HG02642 (cell line): Measurements from ENCODE around the gene TBC1D9.

ENCODE experiments used
- ATAC-seq: cut with Tn5 transposase; IDR thresholded peaks from one replicate; pipeline ENCODE4 v1.9.1; 2021; ENCODE audit warnings: mild to moderate bottlenecking; ENCODE audit not compliant: unreplicated experiment, poor library complexity

TBC1D9 gene

GRCh38 chr4:140661550-140661949 is 94.6 kb downstream of the TBC1D9 start:
- no peak for ATAC-seq

GRCh38 chr4:140659943-140660700 is 96.1 kb downstream of the TBC1D9 start:
- ATAC-seq: no peak

GRCh38 chr4:140654495-140654814 is 101.7 kb downstream of the TBC1D9 start:
- ATAC-seq: no peak

GRCh38 chr4:140653718-140654494 is 102.3 kb downstream of the TBC1D9 start:
- no peak for ATAC-seq

- ATAC-seq: no peak
Observed at GRCh38 chr4:140652601-140653000, 103.6 kb downstream of the TBC1D9 start.

GRCh38 chr4:140648716-140649308 is 107.4 kb downstream of the TBC1D9 start:
- ATAC-seq: no peak

- ATAC-seq: no peak
Observed at GRCh38 chr4:140645614-140646412, 110.4 kb downstream of the TBC1D9 start.

GRCh38 chr4:140645196-140645595 is 111.0 kb downstream of the TBC1D9 start:
- no peak for ATAC-seq

GRCh38 chr4:140644470-140645185 is 111.6 kb downstream of the TBC1D9 start:
- no peak for ATAC-seq

GRCh38 chr4:140643571-140644055 is 112.6 kb downstream of the TBC1D9 start:
- no peak for ATAC-seq

- ATAC-seq: no peak
Observed at GRCh38 chr4:140642674-140643437, 113.3 kb downstream of the TBC1D9 start.

- ATAC-seq: no peak
Observed at GRCh38 chr4:140641789-140642439, 114.3 kb downstream of the TBC1D9 start.

- no peak for ATAC-seq
Observed at GRCh38 chr4:140641105-140641555, 115.1 kb downstream of the TBC1D9 start.

- ATAC-seq: no peak
Observed at GRCh38 chr4:140640150-140640748, 115.9 kb downstream of the TBC1D9 start.

GRCh38 chr4:140639066-140639465 is 117.1 kb downstream of the TBC1D9 start:
- ATAC-seq: no peak

- ATAC-seq: peak; percentile 87
Observed at GRCh38 chr4:140637836-140638235, 118.3 kb downstream of the TBC1D9 start.

GRCh38 chr4:140635606-140636005 is 120.6 kb downstream of the TBC1D9 start:
- ATAC-seq: no peak

GRCh38 chr4:140633951-140634350 is 122.2 kb downstream of the TBC1D9 start:
- no peak for ATAC-seq
